Mesodermal cell (in vitro differentiated cells): ENCODE data around the gene MAGI1.
"Not testable (repeated sequence)": the region's sequence is repeated elsewhere in the genome, so short reads cannot be mapped to it uniquely, and the experiment has no call there.

ENCODE experiments used
- H3K27ac ChIP-seq: 2 replicates; pipeline ENCODE4 v1.7.0; 2013; ENCODE audit warnings: mild to moderate bottlenecking, low read depth, low read length, moderate library complexity; ENCODE audit not compliant: severe bottlenecking
- H3K36me3 ChIP-seq: 2 replicates; pipeline ENCODE4 v1.7.1; 2013; ENCODE audit warnings: mild to moderate bottlenecking, low read length, moderate library complexity; ENCODE audit not compliant: control insufficient read depth, insufficient read depth
- H3K4me1 ChIP-seq: one replicate; pipeline ENCODE4 v1.7.1; 2013; ENCODE audit warnings: mild to moderate bottlenecking, low read length; ENCODE audit not compliant: insufficient read depth, control insufficient read depth, poor library complexity, severe bottlenecking
- H3K4me3 ChIP-seq: 2 replicates; pipeline ENCODE4 v1.7.0; 2013; ENCODE audit warnings: low read length, control low read depth, mild to moderate bottlenecking; ENCODE audit not compliant: insufficient read depth, poor library complexity, severe bottlenecking; ENCODE audit errors: extremely low read depth
- H3K9me3 ChIP-seq: 2 replicates; pipeline ENCODE4 v1.7.1; 2013; ENCODE audit warnings: mild to moderate bottlenecking, low read length, moderate library complexity; ENCODE audit not compliant: control insufficient read depth
- WGBS, 2 experiments: methylation state at CpG; one replicate each; pipeline ENCODE4 v1.1.5; 2013; ENCODE audit warnings: missing lambda C conversion rate in 2 of 2; ENCODE audit not compliant: insufficient coverage in 2 of 2; 5-methylcytosine and 5-hydroxymethylcytosine counted together

Gene MAGI1

DNA sequence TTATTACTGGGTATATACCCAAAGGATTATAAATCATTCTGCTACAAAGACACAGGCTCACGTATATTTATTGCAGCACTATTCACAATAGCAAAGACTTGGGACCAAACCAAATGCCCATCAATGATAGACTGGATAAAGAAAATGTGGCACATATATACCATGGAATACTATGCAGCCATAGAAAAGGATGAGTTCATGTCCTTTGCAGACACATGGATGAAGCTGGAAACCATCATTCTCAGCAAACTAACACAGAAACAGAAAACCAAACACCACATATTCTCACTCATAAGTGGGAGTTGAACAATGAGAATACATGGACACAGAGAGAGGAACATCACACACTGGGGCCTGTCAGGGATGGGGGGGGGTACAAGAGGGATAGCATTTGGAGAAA lies 495.3 kb downstream of the MAGI1 start:
- not testable (repeated sequence) for H3K4me3 ChIP-seq, H3K36me3 ChIP-seq, H3K9me3 ChIP-seq, H3K27ac ChIP-seq
- no CpG with 5 or more reads among the region's 1 CpG for WGBS, 2 experiments
- H3K4me1 ChIP-seq: peaks cover 10% of the 10 kb centered on the region

DNA sequence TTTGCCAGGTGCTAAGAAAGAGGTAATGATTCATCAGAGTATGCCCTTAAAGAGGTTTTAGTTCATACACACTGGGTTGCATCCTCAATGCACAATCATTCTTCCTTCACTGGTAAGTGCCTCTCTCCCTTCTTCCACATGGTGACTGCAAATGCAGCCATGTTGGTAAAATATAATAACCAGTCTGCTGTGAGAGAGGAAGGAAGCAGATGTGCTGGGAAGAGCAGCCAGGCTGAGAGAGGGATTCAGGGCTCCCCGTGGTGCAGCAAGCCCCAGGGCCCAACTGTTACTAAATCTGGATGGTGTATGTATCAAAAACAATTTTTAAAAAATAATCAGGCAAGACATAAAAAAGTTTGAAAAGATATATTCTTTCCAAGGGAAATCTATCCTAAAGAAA lies 498.1 kb downstream of the MAGI1 start:
- Histone ChIP-seq H3K27ac (no peak overlapping the region), H3K4me3 (no peak overlapping the region), H3K36me3 (no peaks in the 10 kb centered on the region), H3K4me1 (peaks cover 10% of the 10 kb centered on the region), H3K9me3 (no peaks in the 10 kb centered on the region)
- WGBS, 2 experiments: no CpG with 5 or more reads among the region's 1 CpG

DNA sequence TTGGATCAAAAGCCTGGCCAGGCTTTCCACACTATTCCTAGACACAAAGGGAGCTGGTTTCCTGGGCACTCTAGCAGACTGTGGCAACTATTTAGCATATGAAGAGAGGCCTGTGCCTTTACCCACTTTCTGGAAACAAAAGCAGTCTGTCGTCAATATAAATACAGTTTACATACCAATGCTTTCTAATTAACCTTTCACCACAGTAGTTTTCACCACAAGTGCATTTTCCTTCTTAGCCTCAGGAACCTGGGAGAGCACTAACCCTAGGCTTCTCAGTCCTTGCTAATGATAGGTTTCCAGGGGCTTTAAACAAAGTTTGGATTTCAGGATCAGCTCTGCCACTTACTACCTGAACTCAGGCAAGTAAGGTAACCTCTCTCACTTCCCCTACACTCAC lies 499.1 kb downstream of the MAGI1 start:
- Histone ChIP-seq H3K4me1 (peaks cover 10% of the 10 kb centered on the region), H3K27ac (peak overlapping the region; percentile 0), H3K9me3 (no peaks in the 10 kb centered on the region), H3K4me3 (no peak overlapping the region), H3K36me3 (no peaks in the 10 kb centered on the region)
- WGBS, 2 experiments: 0% methylated on average over 1 of the region's 1 CpG

DNA sequence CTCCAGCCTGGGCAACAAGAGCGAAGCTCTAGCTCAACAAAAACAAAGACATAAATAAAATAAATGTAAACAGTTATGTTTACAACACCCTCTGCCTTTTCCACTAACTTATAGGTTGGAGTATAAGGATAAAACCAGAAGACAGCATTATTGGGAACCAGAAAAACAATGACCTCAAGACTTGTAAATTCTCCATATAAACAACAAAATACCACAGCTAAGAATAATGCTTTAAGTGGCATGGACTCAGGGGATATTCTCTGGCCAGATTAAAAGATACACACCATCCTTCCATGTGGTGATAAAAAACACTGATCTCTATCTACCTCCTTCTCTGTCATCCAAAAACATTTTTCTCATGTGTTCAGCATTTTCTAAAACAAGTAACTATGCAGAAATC lies 500.6 kb downstream of the MAGI1 start:
- peaks cover 10% of the 10 kb centered on the region for H3K4me1 ChIP-seq
- no CpG with 5 or more reads among the region's 1 CpG for WGBS, 2 experiments

DNA sequence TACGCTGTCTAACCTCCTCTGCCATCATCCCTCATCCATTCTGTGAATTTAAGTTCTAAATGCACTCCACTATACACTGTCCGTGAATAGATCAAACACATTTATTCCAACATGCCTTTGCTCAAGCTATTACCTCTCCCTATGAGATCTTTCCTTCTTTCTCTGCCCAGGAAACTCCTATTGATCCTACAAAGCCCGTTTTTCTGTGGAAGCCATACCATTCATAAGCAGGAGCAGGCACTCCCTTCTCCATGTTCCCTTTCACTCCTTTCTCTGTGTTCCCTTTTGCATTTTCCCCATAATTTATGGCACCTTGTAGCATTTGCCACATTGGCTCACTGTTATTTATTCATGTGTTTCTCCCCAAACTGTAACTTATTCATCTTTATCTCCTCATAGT lies 501.6 kb downstream of the MAGI1 start:
- Histone ChIP-seq H3K27ac (no peak overlapping the region), H3K4me3 (no peak overlapping the region), H3K9me3 (no peaks in the 10 kb centered on the region), H3K4me1 (peaks cover 15% of the 10 kb centered on the region), H3K36me3 (no peaks in the 10 kb centered on the region)
- WGBS, 2 experiments: 73 to 79% methylated on average over 3 of the region's 3 CpGs

More for the DNA sequence above, 500.6 kb downstream of the MAGI1 start:
- no peaks in the 10 kb centered on the region for H3K9me3 ChIP-seq
- no peaks in the 10 kb centered on the region for H3K36me3 ChIP-seq
- no peak overlapping the region for H3K4me3 ChIP-seq
- H3K27ac ChIP-seq: no peak overlapping the region

- H3K4me3 ChIP-seq: no peak overlapping the region
- 70% methylated on average over 2 of the region's 2 CpGs; no CpG with 5 or more reads in 1 of the 2 experiments for WGBS, 2 experiments
- H3K4me1 ChIP-seq: peaks cover 15% of the 10 kb centered on the region
- no peak overlapping the region for H3K27ac ChIP-seq
- H3K36me3 ChIP-seq: no peaks in the 10 kb centered on the region
- H3K9me3 ChIP-seq: no peaks in the 10 kb centered on the region
These were observed 503.5 kb downstream of the MAGI1 start for GRCh38 chr3:65535260-65535659.

GRCh38 chr3:65534805-65535204 lies 503.9 kb downstream of the MAGI1 start:
- WGBS, 2 experiments: 96% methylated on average over 3 of the region's 3 CpGs; no CpG with 5 or more reads in 1 of the 2 experiments
- H3K27ac ChIP-seq: no peak overlapping the region
- H3K4me1 ChIP-seq: peaks cover 15% of the 10 kb centered on the region
- no peaks in the 10 kb centered on the region for H3K36me3 ChIP-seq
- H3K4me3 ChIP-seq: no peak overlapping the region
- H3K9me3 ChIP-seq: no peaks in the 10 kb centered on the region

DNA sequence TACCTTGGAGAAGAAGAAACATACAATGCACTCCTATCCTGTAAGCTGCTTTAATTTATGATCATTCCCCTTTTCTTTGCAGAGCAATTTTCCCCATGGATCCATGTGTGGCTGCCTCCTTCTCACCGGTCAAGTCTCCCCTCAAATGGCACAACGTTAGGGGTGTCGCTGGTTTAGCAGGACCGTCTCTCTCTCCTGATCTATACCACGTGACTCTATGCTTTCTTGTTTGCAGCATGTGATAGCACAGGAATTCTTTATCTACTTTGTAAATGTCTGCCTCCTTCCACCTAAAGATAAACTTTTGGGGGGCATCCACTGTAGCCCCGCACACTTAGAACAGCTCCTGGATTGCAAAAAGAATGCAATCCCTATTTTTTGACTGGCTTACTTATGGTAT lies 506.0 kb downstream of the MAGI1 start:
- H3K36me3 ChIP-seq: no peaks in the 10 kb centered on the region
- no peak overlapping the region for H3K4me3 ChIP-seq
- H3K4me1 ChIP-seq: peaks cover 5% of the 10 kb centered on the region
- 93% methylated on average over 5 of the region's 6 CpGs for WGBS, 2 experiments
- H3K9me3 ChIP-seq: no peaks in the 10 kb centered on the region
- H3K27ac ChIP-seq: no peak overlapping the region

DNA sequence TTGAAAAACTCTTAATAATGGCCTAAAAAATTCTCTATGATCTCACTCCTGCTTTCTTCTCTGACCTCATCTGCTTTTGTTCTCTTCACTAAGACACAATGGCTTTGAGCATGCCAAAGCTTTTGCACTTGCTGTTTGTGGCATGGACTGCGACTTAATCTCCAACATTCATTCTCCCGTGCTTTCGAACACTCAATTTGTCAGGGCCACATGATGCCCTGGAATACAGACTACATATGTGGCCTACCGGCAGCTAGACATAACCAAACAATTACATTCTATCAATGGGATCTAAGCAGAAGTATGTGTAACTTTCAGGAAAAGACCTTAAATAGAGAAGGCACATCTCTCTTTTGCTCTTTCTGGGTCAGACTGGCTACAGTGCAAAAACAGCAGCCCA lies 506.5 kb downstream of the MAGI1 start:
- 83 to 97% methylated on average over 1 to 3 of the region's 4 CpGs for WGBS, 2 experiments
- H3K27ac ChIP-seq: no peak overlapping the region

DNA sequence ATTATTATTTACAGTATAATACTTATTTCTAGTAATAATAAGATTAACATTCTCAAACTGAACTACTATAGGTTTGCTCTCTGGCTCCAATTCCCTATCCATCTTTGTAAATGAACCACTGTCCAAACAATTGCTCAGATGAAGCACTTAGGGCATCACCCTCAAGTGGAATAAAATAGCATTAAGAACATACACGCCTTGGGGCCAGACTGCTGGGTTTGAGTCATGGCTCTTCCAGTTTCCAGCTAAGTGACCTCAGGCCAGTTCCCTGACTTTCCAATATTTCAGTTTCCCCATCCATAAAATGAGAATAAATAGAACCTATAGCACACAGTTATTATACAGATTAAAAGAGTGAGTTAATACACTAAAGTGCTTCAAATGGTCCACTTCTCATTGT lies 507.2 kb downstream of the MAGI1 start:
- H3K27ac ChIP-seq: no peak overlapping the region
- peaks cover 5% of the 10 kb centered on the region for H3K4me1 ChIP-seq
- H3K4me3 ChIP-seq: no peak overlapping the region
- H3K9me3 ChIP-seq: no peaks in the 10 kb centered on the region
- WGBS, 2 experiments: 80% methylated on average over 1 of the region's 1 CpG; no CpG with 5 or more reads in 1 of the 2 experiments
- no peaks in the 10 kb centered on the region for H3K36me3 ChIP-seq

More for the DNA sequence above, 506.5 kb downstream of the MAGI1 start:
- Histone ChIP-seq H3K9me3 (no peaks in the 10 kb centered on the region), H3K36me3 (no peaks in the 10 kb centered on the region), H3K4me1 (peaks cover 5% of the 10 kb centered on the region), H3K4me3 (no peak overlapping the region)

DNA sequence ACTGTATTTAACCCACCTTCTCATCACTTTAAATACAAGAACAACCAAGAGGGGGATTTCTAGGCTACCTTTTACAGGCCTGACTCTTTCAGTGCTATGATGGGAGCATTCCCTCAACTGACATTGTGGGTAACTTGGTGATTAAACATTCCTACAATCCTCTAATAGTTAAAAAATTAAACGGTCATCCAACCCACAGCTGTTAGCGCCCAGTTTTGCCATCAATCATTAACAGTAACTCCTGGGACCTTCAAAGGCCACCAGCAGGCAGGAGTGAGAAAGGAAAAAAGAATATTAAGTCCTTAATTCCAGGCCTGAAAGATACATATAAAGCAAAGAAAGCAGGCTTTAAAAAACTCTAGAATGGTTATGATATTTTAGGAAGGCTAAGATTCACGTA lies 512.1 kb downstream of the MAGI1 start:
- Histone ChIP-seq H3K27ac (no peak overlapping the region), H3K4me3 (no peak overlapping the region), H3K4me1 (no peaks in the 10 kb centered on the region), H3K9me3 (no peaks in the 10 kb centered on the region), H3K36me3 (no peaks in the 10 kb centered on the region)
- 100% methylated on average over 1 of the region's 3 CpGs; no CpG with 5 or more reads in 1 of the 2 experiments for whole genome bisulfite sequencing, 2 experiments
